Uterus (tissue), 2 donors: ENCODE measurements around the gene FOXM1.

Source experiments
- POLR2A ChIP-seq, 2 donors: fragments of 450-650 bp; IDR thresholded peaks; one replicate each; pipeline ENCODE4 v1.6.1; 2016; ENCODE audit warnings: antibody characterized with exemption in 2 of 2, mild to moderate bottlenecking in 1 of 2, moderate library complexity in 1 of 2
- TF ChIP-seq, protein P1 (sequence below), 4 experiments: fragments of 200-600 bp in 2 of 4; fragments of 450-650 bp in 2 of 4; sonication (generic) in 2 of 4; IDR thresholded peaks; one replicate each; pipeline ENCODE4 v1.5.1; 2016 to 2019; ENCODE audit warnings: antibody characterized with exemption in 4 of 4, mild to moderate bottlenecking in 2 of 4, moderate library complexity in 1 of 4

GRCh38 chr12:2842948-2843347 is 34.0 kb downstream of the FOXM1 start:
- TF ChIP-seq POLR2A (IDR thresholded peaks at IDR 0.05) = no peak
- TF ChIP-seq, protein P1, sequence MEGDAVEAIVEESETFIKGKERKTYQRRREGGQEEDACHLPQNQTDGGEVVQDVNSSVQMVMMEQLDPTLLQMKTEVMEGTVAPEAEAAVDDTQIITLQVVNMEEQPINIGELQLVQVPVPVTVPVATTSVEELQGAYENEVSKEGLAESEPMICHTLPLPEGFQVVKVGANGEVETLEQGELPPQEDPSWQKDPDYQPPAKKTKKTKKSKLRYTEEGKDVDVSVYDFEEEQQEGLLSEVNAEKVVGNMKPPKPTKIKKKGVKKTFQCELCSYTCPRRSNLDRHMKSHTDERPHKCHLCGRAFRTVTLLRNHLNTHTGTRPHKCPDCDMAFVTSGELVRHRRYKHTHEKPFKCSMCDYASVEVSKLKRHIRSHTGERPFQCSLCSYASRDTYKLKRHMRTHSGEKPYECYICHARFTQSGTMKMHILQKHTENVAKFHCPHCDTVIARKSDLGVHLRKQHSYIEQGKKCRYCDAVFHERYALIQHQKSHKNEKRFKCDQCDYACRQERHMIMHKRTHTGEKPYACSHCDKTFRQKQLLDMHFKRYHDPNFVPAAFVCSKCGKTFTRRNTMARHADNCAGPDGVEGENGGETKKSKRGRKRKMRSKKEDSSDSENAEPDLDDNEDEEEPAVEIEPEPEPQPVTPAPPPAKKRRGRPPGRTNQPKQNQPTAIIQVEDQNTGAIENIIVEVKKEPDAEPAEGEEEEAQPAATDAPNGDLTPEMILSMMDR (IDR thresholded peaks at IDR 0.05) = no peak
